ENCODE measurements around the gene KRT72.

DNA sequence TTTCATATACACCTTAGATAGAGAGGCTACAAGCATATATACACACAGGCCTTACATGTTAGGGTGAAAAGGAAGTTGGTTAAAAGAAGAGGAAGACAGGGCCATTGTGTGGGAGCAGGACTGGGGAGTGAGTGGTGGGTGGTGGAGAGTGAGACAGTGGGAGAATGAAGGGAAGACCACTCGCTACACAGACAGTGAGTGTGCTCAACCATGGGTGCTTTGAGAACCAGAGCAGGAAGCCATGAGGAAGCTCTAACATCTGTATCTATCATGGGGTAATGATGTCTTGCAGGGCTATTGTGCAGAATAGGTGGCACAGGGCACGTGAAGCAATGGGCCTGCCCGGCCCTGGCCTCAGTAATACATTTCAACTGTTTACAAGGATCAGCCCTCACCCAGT is 16.2 kb downstream of the KRT72 start:
- TF ChIP-seq, protein P1, sequence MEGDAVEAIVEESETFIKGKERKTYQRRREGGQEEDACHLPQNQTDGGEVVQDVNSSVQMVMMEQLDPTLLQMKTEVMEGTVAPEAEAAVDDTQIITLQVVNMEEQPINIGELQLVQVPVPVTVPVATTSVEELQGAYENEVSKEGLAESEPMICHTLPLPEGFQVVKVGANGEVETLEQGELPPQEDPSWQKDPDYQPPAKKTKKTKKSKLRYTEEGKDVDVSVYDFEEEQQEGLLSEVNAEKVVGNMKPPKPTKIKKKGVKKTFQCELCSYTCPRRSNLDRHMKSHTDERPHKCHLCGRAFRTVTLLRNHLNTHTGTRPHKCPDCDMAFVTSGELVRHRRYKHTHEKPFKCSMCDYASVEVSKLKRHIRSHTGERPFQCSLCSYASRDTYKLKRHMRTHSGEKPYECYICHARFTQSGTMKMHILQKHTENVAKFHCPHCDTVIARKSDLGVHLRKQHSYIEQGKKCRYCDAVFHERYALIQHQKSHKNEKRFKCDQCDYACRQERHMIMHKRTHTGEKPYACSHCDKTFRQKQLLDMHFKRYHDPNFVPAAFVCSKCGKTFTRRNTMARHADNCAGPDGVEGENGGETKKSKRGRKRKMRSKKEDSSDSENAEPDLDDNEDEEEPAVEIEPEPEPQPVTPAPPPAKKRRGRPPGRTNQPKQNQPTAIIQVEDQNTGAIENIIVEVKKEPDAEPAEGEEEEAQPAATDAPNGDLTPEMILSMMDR (conservative IDR thresholded peaks at IDR 0.05; ENCODE audit: low read length): no peak
- no peak for TF ChIP-seq EZH2phosphoT487 (IDR thresholded peaks at IDR 0.05; ENCODE audit: borderline replicate concordance)

Data from Loucy (cell line).